Astrocyte of the spinal cord (primary cell): Measurements from ENCODE around the gene ASAP3.

Source experiments
- DNase-seq: peaks from one replicate; pipeline ENCODE4 v3.0.0; 2011; ENCODE audit warnings: low read depth, low spot score
- H3K4me3 ChIP-seq: 2 replicates; pipeline ENCODE4 v1.5.1; 2011; ENCODE audit warnings: low read depth, mild to moderate bottlenecking, low read length, moderate library complexity
- CTCF ChIP-seq: IDR thresholded peaks from 2 replicates; pipeline ENCODE4 v1.5.1; 2012; ENCODE audit warnings: low read depth, mild to moderate bottlenecking, low read length, inconsistent platforms
- in situ Hi-C: cut with HindIII; loops from 2 replicates; pipeline ENCODE4 v1.10.0; 2017; ENCODE audit warnings: low sequenced_read_pairs

ASAP3 gene

GRCh38 chr1:23401313-23401712 lies 82.7 kb downstream of the ASAP3 start:
- in situ Hi-C loops: no loop called here
- TF ChIP-seq CTCF: no peak
- DNase-seq: no peak
- no peak overlapping the region for H3K4me3 ChIP-seq

GRCh38 chr1:23400324-23401114 lies 83.5 kb downstream of the ASAP3 start:
- in situ Hi-C loops: no loop called here
- no peak for DNase-seq
- no peak for TF ChIP-seq CTCF
- no peak overlapping the region for H3K4me3 ChIP-seq

GRCh38 chr1:23399229-23399628 lies 84.8 kb downstream of the ASAP3 start:
- in situ Hi-C loops: no loop called here
- TF ChIP-seq CTCF: no peak

GRCh38 chr1:23397908-23398307 lies 86.1 kb downstream of the ASAP3 start:
- in situ Hi-C loops: no loop called here
- no peak for TF ChIP-seq CTCF
- H3K4me3 ChIP-seq: no peak overlapping the region
- DNase-seq: no peak

More at GRCh38 chr1:23399229-23399628, 84.8 kb downstream of the ASAP3 start:
- no peak overlapping the region for H3K4me3 ChIP-seq
- DNase-seq: no peak

- H3K4me3 ChIP-seq: no peak overlapping the region
- in situ Hi-C loops: no loop called here
- DNase-seq: no peak
- TF ChIP-seq CTCF: no peak
Measured at GRCh38 chr1:23396380-23396779, 87.6 kb downstream of the ASAP3 start.

GRCh38 chr1:23395849-23396248 lies 88.1 kb downstream of the ASAP3 start:
- DNase-seq: no peak
- H3K4me3 ChIP-seq: no peak overlapping the region
- in situ Hi-C loops: no loop called here
- TF ChIP-seq CTCF: no peak
